ENCODE measurements around the gene TOMM34.

The TOMM34 gene

DNA sequence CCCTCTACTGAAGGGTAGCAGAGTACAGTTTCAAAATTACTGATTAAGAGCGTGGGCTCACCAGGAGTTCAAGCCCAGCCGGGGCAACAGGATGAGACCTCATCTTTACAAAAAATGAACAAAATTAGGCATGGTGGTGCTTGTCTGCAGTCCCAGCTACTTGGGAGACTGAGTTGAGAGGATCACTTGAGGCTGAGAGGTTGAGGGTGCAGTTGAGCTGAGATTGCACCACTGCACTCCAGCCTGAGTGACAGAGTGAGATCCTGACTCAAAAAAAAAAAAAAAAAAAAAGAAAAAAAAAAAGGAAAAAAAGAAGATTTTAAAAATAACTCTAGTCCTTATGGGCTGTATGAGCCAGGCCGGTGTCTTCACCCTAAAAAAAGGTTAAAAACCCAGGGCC lies 31.6 kb downstream of the TOMM34 start:
- DNase-seq: no peak

DNA sequence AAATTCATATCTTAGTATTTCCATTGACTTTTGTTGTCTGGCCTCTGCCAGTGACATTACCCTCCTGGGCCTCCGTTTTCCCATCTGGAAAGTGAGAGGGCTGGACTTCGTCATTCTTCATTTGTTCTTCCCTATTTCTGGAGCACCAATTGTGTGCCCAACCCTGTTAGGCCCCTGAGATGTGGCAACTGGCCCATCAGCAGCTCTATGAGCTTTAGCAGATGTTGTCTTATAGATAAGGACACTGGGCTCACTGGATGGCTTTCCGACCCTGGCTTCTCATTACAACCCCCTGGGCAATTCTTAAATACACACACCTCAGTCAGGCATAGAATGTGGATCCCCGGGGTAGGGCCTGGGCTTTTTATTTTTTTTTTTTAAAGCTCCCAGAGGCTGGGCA lies 35.7 kb downstream of the TOMM34 start:
- DNase-seq: no peak

DNA sequence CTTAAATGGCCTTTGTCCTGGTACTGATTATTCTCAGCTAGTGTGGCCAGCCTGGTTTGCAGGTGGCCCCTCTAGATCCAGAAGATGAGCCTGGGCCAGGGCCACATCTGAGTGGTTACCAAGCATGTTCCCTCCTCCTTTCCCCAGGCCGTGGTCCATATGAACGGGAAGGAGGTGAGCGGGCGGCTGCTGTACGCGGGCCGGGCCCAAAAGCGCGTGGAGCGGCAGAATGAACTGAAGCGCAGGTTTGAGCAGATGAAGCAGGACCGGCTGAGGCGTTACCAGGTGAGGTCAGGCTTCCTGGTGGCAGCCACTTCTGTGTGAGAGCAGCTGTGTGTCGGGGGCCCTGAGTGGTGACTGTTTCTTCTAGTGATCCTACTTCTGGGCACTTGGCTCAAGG lies 38.8 kb downstream of the TOMM34 start:
- DNase-seq: no peak

DNA sequence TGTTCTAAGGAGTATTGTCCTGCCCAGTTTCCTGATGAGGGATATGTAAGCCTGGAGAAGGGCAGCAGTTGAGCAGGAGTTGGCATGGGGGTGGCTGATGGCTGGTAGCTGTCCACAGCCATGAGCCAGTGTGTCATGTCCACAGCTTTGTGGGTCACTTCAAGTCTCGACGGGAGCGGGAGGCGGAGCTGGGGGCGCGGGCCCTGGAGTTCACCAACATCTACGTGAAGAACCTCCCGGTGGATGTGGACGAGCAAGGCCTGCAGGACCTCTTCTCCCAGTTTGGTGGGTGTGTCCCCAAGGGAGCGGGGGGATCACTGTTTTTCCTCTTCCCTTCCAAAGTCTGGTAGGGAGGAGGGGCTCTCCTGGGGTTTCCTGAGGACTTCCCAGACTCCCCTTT lies 41.4 kb downstream of the TOMM34 start:
- DNase-seq: no peak

DNA sequence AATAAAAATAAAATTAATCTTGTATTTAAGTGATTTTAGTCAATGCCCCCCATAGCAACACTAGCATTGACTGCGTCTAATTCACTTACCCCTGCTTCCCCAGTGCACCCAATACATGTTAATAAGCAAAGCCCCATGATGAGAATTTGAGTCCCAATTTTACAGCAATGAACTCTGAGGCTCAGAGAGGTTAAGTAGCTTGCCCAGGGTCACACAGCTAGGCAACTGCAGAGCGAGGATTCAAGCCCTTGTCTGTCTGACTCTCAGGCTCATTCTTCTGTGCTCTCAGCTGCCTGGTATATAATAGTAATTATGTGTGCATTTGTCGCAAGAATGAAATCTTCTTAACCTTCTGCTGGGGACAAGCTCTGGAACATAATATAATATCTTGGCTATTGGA lies 41.9 kb downstream of the TOMM34 start:
- DNase-seq: no peak

DNA sequence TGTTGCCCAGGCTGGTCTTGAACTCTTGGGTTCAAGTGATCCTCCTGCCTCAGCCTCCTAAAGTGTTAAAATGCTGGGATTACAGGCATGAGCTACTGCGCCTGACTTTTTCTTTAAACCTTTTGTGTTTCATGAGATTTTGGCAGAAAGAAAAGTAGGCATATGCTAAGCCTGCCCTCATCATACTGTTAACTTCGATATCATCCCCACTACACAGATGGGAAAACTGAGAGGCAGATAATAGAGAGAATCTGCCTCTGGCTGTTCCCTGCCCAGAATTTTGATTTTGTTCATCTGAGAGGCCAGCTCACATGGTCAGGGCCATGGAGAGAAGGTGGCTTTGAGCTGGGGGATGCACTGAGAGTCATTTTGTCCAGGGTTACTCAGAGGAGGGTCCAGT lies 42.8 kb downstream of the TOMM34 start:
- no peak for DNase-seq

DNA sequence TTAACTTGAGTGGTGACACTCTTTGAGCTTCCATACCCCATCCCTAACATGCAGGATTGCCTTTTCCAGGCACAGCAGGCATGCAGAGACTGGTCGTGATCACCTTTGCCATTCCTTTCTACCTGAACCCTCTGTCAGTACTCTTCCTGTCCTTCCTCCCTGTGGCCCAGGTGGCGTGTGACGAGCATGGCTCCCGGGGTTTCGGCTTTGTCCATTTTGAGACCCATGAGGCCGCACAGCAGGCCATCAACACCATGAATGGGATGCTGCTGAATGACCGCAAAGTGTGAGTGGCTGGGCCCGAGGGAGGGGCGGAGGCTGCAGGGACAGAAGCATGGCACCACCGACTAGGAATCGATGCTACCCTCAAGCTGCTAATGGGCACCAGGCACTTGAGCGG lies 43.6 kb downstream of the TOMM34 start:
- no peak for DNase-seq

DNA sequence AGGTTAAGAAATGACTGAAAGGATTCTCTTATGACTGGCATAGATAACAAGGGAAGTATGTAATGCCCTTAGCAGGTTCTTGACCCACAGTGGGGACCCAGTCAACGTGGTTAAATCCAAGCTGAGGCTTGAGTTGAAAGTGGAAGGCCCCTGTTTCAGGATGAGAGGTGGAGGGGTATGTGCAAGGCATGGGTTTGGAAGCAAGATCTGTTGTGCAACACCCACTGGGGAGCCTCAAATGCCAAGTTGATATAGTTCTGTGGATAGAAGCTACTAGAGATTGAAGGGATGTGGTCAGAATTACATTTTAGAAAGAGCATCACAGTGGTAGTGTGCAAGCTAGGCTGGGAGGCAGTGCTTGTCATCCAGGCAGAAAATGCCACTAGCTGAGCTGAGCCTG lies 45.3 kb downstream of the TOMM34 start:
- no peak for DNase-seq

DNA sequence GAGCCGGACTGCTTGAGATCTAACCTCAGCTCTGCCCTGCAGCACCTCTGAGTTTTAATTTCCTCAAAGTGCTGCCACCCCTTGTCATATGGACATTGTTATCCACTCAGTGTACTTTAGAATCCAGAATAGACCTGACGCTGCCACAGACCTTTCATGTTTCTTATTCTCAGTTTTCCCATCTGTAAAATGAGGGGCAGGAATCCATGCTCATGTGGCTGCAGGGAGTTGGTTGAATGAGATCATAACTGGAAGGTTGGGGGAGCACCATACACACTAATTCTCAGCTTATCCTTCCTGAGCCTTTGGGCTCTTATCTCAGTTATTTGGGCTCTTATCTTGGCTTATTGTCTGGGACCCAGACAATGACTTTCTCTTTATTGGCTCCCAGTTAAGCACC lies 48.0 kb downstream of the TOMM34 start:
- no peak for DNase-seq

DNA sequence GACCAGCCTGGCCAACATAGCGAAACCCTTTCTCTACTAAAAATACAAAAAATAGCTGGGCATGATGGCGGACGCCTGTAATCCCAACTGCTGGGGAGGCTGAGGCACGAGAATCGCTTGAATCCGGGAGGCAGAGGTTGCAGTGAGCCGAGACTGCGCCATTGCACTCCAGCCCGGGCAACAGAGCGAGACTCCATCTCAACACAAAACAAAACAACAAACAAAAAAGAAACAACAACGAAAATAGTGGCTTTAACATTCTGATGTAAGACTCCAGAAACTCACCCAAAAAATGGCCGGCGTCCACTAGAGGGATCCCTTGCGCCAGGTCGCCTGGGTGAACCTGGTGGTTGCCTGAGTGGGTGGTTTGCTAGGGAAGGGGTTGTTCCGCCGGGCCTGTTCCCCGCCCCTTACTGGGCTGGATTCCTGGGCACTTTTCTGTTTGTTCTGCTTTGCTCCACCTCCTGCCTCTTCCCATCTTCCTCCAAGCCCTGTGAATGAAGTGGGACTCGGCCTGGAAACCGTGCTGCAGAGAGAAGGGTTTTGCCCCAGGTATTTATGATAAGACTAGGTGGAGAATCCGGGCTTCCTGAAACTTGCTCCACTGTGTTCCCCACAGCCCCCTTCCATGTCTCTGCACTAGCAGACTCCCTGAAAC lies 48.8 kb downstream of the TOMM34 start:
- peak; percentile 51 for DNase-seq

DNA sequence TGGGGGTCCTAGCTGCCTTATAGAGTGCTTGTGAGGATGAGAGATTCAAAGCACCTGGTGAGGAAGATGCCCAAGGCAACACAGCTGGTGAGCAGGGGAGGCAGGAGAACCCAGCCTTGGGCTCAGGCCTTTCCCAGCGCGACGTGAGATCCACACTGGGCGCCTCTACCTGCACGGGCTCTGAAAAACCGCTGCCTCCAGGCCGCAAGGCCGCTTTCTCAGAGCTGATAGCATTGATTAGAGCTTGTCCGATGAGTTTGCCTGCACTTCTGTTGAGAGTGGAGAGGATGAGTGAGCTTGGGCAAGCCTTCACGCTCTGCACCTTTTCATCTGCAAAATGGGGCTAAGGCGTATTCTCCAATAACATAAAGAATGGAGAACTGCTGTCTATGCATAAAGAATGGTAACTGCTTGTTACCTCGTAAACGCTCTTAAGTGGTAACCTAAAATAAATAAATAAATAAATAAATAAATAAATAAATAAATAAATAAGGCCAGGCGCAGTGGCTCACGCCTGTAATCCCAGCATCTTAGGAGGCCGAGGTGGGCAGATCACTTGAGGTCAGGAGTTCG lies 49.4 kb downstream of the TOMM34 start:
- no peak for DNase-seq

DNA sequence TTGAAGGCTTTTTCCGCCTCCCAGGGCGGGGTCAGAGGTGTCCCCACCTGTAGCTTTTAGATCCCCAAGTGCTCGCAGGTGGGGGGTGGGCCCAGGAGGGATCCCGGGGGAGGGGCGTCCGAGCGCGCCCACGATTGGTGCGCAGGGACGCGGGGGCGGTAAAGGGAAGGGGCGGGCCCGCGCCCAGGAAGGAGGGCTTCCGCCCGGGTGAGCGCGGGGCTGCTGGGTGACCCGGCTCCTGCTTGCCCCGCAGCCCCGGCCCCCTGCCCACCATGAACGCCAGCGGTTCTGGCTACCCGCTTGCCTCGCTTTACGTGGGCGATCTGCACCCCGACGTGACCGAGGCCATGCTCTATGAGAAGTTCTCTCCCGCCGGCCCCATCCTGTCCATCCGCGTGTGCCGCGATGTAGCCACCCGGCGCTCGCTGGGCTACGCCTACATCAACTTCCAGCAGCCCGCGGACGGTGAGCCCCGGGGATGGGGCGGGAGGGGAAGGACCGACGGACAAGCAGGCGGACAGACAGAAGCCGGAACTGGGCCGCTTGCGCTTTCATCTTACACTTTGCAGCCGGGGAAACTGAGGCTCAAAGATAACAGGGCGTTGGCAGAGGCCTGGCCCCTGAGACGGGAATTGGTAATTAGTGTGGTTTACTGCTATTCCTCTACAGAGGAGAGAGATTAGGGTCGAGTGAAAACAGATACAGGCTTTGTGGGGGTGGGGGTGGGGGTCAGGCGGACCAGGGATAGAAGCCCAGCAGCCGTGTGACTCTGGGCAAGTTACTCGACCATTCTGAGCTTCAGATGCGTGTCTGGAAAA lies 50.1 kb downstream of the TOMM34 start, which contains the start of gene PABPC1L:
TSS of gene PABPC1L (plus strand) at position 189 of the 818 bp plus-strand sequence. CDS start at position 273, 84 bp downstream.
- peak; percentile 51 for DNase-seq

DNA sequence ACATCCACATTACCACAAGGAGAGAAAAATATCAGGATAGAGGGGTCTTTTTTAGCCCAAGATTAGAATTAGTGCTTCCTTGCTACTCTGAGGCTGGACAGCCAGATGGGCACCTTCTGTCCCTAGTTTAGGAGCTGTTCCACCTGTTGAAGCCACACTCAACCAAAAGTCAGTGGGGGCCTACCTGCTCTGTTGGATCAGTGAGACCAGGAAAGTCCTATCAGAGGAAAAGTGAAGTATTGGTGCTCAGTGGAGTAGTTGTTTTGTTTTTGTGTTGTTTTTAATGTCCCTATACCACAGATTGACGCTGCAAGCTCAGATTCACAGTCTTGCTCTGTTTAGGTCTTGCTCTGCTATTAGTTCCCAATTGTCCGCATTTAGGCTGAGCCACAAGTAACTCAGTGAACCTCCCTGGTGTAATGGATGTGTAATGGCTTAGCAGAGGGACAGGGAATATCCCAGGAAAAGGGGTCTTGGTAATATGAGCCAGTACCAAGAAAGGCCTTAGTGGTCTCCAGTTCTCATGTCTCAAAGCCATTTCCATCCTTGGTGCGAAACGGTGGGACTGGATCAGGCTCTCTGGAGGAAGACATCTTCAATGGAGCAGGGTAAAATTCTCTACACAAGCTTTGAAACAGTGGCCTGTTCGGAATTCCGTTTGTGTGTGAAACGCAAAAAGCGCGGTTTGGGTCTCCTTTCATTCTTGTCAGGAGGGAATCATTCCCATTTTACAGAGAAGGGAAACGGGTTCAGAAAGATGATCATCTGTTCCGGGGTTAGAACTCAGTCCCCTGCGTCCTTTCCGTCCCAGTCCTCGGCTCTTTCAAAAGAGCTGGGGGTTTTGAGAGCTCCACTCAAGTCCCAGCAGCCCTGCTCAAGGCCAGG lies 51.0 kb downstream of the TOMM34 start:
- no peak for DNase-seq

DNA sequence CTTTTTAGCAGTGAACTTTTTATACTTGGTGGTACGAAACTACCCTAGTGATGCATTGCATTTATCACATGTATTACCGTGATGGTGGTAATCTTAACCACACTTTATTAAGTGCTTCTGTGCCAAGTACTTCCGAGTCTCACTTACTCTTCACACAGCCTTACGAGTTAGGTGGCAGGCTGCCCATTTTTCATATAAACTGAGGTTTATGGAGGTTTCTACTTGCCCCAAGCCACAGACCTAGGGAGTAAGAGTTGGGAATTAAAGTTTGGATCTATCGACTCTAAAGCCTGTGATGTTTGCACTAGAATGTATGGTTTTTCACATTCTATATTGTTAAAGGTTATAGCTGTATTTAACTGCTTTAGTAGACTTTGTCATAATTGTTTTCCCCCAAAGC lies 55.8 kb downstream of the TOMM34 start:
- DNase-seq: no peak

DNA sequence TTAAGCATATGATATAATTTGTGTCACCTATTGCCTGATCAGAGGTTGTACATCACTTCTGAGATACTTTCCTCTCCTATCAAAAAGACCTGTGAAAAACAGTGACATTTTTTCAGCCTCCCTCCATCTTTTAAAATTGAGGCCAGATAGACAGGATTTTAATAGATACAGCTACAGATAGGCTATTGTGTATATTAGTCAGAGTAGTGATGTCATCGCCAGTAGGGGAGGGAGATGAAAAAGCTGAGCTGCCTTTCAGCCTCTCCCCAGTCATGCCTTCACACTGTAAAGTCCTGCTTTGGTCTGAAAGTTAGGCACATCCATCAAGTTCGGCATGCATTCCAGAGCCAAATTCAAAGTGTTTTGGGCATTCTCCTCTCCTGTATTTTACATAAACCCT lies 58.2 kb downstream of the TOMM34 start:
- peak; percentile 44 for DNase-seq

DNA sequence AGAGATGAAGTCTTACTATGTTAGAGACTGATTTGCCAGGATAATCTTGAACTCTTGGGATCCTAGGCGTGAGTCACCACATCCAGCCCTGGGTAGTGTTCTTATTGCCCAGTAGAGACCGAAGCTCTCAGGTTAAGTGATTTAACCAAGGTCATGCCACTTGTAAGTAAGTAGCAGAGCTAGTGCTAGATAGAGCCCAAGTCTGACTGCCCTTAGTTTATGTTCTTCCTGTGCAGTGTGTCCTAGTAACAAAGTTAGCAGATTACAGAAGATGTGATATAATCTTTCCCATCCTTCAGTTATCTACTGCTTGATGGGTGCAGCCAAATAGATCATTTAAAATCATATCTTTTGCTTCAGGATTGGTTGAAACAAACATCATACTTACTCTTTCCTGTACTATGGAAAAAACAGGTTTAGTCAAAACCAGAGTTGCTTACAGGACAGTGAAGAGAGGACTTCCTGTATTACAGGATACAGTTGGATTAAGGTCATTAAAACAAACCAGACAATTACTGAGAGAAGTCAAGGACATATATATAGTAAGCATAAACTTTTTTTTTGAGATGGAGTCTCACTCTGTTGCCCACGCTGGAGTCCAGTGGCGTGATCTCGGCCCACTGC lies 59.9 kb downstream of the TOMM34 start:
- DNase-seq: no peak

DNA sequence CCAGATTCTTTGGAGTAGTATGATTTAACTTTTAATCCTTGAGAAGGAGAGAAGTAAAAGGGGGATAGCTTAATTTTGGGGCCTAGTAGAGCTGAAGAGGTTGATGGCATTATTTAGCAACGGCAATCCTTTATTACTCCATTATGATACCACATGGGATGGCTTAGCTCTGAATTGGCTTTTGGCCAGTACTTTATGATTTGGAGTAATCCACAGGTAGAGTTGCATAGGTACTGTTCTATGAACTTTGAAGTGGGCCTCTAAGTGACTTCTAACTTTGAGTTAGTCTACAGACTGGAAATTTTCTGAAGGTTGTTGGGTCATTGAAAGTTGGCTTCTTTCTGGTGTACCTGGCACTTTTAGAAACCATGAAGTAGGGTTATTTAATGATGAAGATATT lies 63.1 kb downstream of the TOMM34 start:
- no peak for DNase-seq

DNA sequence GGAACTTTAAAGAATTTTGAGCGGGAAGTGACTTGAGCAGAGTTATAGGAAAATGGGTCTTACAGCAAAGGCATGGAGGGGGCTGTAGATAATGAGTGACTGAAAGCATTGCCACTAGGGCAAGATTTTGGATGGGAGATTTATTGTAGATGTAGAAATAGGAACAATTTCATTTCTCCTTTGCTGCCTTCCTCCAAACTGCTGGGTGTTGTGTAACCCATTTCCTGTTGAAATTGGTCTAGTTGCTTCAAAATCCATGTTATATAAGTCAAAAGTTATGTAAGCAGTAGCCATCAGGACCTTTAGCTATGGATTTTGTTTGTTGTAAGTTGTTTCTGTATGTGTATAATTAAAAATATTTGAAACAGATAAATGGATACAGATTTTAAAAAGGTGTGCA lies 63.6 kb downstream of the TOMM34 start:
- peak; percentile 81 for DNase-seq

DNA sequence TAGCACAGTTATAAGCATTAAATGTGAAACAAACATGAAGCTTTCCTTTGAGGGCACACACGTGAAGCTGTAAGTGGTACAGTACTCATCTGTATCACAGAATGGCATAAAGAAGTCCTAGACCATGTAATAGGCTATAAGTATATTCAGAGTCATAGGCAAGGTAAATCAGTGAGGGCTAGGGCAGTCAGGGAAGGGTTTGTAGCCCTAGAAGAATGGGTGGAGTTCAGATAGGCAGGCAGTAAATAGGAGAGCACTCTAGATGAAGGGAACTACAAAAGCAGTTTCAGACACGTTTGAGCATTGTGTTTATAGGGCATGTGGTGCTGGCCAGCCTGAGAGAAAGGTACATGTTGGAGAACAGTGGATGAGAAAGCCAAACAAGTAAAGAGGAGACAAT lies 65.2 kb downstream of the TOMM34 start:
- DNase-seq: no peak
